KMS-11 (cell line): ENCODE measurements around the gene FASTKD3.

ENCODE experiments used
- H2AFZ ChIP-seq: fragments of 200-600 bp; sonication (generic); 2 replicates; pipeline ENCODE4 v1.6.1; 2016; ENCODE audit warnings: antibody characterized with exemption, mixed run types, low read depth
- H3K27ac ChIP-seq: fragments of 200-600 bp; sonication (generic); 2 replicates; pipeline ENCODE4 v1.6.1; 2016; ENCODE audit warnings: mild to moderate bottlenecking, mixed run types
- H3K27me3 ChIP-seq: fragments of 200-600 bp; sonication (generic); 2 replicates; pipeline ENCODE4 v1.6.1; 2017; ENCODE audit warnings: mild to moderate bottlenecking, low read depth, mixed run types, moderate library complexity; ENCODE audit not compliant: insufficient read depth
- H3K36me3 ChIP-seq: fragments of 200-600 bp; sonication (generic); 2 replicates; pipeline ENCODE4 v1.6.1; 2017; ENCODE audit warnings: mild to moderate bottlenecking, mixed run types; ENCODE audit not compliant: insufficient read depth
- H3K4me1 ChIP-seq: fragments of 200-600 bp; sonication (generic); 2 replicates; pipeline ENCODE4 v1.6.1; 2016; ENCODE audit warnings: mild to moderate bottlenecking, low read depth, mixed run types; ENCODE audit not compliant: poor library complexity, severe bottlenecking
- H3K4me2 ChIP-seq: fragments of 200-600 bp; sonication (generic); 2 replicates; pipeline ENCODE4 v1.7.0; 2016; ENCODE audit warnings: mild to moderate bottlenecking, mixed run types
- H3K4me3 ChIP-seq: fragments of 200-600 bp; sonication (generic); IDR thresholded peaks from 2 replicates; pipeline ENCODE4 v1.6.1; 2017; ENCODE audit warnings: low read depth, low read length, mixed read lengths; ENCODE audit not compliant: insufficient read depth
- H3K79me2 ChIP-seq: fragments of 200-600 bp; sonication (generic); 2 replicates; pipeline ENCODE4 v1.6.1; 2016; ENCODE audit warnings: low read depth, mixed run types; ENCODE audit not compliant: insufficient read depth
- H3K9ac ChIP-seq: fragments of 200-600 bp; sonication (generic); 2 replicates; pipeline ENCODE4 v1.6.1; 2016; ENCODE audit warnings: mild to moderate bottlenecking, mixed run types
- H4K20me1 ChIP-seq: fragments of 200-600 bp; sonication (generic); 2 replicates; pipeline ENCODE4 v1.6.1; 2016; ENCODE audit warnings: mild to moderate bottlenecking, mixed run types; ENCODE audit not compliant: insufficient read depth
- TF ChIP-seq, protein P1 (sequence below): fragments of 200-600 bp; sonication (generic); conservative IDR thresholded peaks from 2 replicates; pipeline ENCODE4 v1.6.1; 2017; ENCODE audit warnings: low read depth, mild to moderate bottlenecking, antibody characterized with exemption, low read length, moderate library complexity, mixed read lengths

FASTKD3 gene

DNA sequence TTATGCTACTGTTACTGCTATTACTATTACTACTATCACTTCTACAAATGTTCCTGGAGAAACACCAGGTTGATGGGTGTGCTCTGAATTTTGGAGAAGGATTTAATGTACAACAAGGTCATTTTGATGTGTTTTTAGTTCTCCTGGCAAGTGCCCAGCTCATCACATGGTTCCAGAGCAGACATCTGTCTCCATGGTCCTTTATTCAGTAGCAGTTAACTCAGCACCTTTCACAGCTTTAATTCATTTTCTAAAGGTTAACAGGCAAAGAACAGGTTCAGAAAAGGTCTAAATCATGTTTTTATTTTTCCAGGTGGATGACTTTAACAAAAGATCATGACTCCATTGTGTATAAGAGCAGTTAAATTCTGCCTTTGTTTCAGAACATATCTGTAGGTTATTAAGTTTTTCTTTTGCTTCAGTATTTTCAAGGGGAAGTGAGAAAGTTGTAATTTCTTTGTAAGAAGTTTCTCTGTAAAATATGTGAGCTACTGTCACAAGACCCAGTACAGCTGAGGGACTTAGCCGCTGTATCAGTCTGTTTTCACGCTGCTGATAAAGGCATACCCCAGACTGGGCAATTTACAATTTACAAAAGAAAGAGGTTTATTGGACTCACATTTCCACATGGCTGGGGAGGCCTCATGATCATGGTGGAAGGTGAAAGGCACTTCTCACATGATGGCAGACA, 42.1 kb upstream of the FASTKD3 start:
- no peaks in the 10 kb centered on the region for H3K27me3 ChIP-seq
- no peaks in the 10 kb centered on the region for H4K20me1 ChIP-seq
- H3K27ac ChIP-seq: no peak overlapping the region
- H3K36me3 ChIP-seq: 0 out of 2 replicates have a peak, but pooled peaks cover 6% of the 10 kb centered on the region
- no peaks in the 10 kb centered on the region for H3K79me2 ChIP-seq
- no peak overlapping the region for H3K4me3 ChIP-seq
- no peak overlapping the region for H3K4me2 ChIP-seq
- H2AFZ ChIP-seq: no peak overlapping the region
- H3K4me1 ChIP-seq: no peaks in the 10 kb centered on the region
- H3K9ac ChIP-seq: no peak overlapping the region
- TF ChIP-seq, protein P1, sequence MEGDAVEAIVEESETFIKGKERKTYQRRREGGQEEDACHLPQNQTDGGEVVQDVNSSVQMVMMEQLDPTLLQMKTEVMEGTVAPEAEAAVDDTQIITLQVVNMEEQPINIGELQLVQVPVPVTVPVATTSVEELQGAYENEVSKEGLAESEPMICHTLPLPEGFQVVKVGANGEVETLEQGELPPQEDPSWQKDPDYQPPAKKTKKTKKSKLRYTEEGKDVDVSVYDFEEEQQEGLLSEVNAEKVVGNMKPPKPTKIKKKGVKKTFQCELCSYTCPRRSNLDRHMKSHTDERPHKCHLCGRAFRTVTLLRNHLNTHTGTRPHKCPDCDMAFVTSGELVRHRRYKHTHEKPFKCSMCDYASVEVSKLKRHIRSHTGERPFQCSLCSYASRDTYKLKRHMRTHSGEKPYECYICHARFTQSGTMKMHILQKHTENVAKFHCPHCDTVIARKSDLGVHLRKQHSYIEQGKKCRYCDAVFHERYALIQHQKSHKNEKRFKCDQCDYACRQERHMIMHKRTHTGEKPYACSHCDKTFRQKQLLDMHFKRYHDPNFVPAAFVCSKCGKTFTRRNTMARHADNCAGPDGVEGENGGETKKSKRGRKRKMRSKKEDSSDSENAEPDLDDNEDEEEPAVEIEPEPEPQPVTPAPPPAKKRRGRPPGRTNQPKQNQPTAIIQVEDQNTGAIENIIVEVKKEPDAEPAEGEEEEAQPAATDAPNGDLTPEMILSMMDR: no peak

DNA sequence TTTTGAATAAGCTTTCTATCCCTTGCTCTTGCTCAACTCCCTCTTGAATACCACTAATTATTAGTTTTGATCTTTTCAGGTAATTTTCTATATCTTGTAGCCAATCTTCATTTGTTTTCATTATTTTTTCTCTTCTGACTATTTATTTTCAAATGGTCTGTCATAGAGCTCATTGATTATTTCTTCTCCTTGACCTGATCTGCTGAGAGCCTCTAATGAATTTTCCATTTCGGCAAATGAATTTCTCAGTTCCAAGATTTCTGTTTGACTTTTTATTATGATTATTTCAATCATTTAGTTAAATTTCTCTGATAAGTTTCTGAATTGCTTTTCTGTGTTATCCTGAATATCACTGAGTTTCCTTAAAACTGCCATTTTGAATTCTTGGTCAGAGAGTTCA, 39.5 kb upstream of the FASTKD3 start:
- H3K27ac ChIP-seq: no peak overlapping the region
- H4K20me1 ChIP-seq: no peaks in the 10 kb centered on the region
- H3K79me2 ChIP-seq: no peaks in the 10 kb centered on the region
- H2AFZ ChIP-seq: no peak overlapping the region
- TF ChIP-seq, protein P1: no peak
- H3K4me3 ChIP-seq: no peak overlapping the region
- 0 out of 2 replicates have a peak, but pooled peaks cover 9% of the 10 kb centered on the region for H3K36me3 ChIP-seq
- no peak overlapping the region for H3K9ac ChIP-seq
- H3K27me3 ChIP-seq: no peaks in the 10 kb centered on the region
- H3K4me1 ChIP-seq: no peaks in the 10 kb centered on the region
- no peak overlapping the region for H3K4me2 ChIP-seq

DNA sequence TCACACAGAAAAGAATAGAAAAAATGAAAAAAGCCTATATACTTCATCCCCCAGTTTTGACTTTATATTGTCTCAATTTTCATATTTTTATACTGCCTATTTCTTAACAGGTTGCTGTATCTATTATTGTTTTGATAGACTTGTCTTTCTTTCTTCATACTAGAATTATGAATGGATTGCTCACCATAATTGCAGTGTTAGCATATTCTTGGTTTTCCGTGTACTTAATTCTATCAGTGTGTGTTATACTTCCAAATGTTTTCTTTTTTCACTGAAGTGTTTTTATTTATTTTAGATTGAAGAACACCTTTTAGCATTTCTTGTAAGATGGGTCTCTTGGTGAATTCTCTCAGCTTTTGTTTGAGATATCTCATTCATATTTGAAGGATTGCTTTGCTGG, 38.8 kb upstream of the FASTKD3 start:
- Histone ChIP-seq H2AFZ (no peak overlapping the region), H3K4me1 (no peaks in the 10 kb centered on the region), H3K27ac (no peak overlapping the region), H3K4me3 (no peak overlapping the region), H4K20me1 (no peaks in the 10 kb centered on the region), H3K9ac (no peak overlapping the region), H3K79me2 (no peaks in the 10 kb centered on the region), H3K36me3 (0 out of 2 replicates have a peak, but pooled peaks cover 9% of the 10 kb centered on the region), H3K27me3 (no peaks in the 10 kb centered on the region), H3K4me2 (no peak overlapping the region)
- TF ChIP-seq, protein P1: no peak

DNA sequence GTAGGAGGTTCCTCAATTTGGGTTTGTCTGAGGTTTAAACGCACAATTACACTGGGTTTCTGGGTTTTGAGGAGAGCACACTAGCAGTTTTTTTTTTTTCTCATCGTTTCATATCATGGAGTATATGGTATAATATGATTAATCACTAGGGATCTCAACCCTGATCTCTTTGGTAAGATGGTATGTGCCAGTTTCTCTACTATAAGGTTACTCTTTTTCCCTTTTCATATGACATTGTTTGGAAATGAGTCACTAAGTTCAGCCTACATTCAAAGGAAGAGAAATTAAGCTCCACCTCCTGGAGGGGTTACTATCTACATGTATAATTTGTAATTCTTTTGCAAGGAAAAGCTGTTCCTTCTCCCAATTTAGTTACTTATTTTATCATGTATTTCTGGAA, 35.3 kb upstream of the FASTKD3 start:
- TF ChIP-seq, protein P1: no peak
- Histone ChIP-seq H3K79me2 (no peaks in the 10 kb centered on the region), H3K27ac (no peak overlapping the region), H3K9ac (no peak overlapping the region), H4K20me1 (no peaks in the 10 kb centered on the region), H3K27me3 (no peaks in the 10 kb centered on the region), H3K4me1 (no peaks in the 10 kb centered on the region), H3K4me3 (no peak overlapping the region), H2AFZ (no peak overlapping the region), H3K4me2 (no peak overlapping the region), H3K36me3 (peaks cover 17% of the 10 kb centered on the region; the same call in 1 of the 2 replicates)
